Kidney (tissue), 14 donors: ENCODE data around the gene PRKCZ. TPM values are rescaled to one million over a fixed set of nuclear protein-coding genes. Genes with fewer than 3 reads are reported as not detected.

Experiments
- DNase-seq, 5 donors: peaks; one replicate each; pipeline ENCODE4 v3.0.0-alpha.2; 2013 to 2020
- FAIRE-seq: peaks from 2 replicates; lab custom pipeline; 2012; peaks lifted over from hg19 to GRCh38; lab: Jason Lieb, UNC
- H3K27ac ChIP-seq, 2 donors: one replicate each; pipeline ENCODE4 v1.7.0; 2013; ENCODE audit warnings: low read depth in 2 of 2, low read length in 2 of 2, inconsistent platforms in 1 of 2
- H3K27me3 ChIP-seq: one replicate; pipeline ENCODE4 v1.7.1; 2013; ENCODE audit warnings: low read length, inconsistent platforms; ENCODE audit not compliant: control insufficient read depth, insufficient read depth
- H3K36me3 ChIP-seq, 3 donors: one replicate each; pipeline versions ENCODE4 v1.7.0 to v1.7.1; 2013; ENCODE audit warnings: low read length in 3 of 3, control low read depth in 1 of 3, inconsistent platforms in 1 of 3; ENCODE audit not compliant: insufficient read depth in 3 of 3, control insufficient read depth in 2 of 3
- H3K4me1 ChIP-seq, 3 donors: one replicate each; pipeline versions ENCODE4 v1.7.0 to v1.7.1; 2013; ENCODE audit warnings: low read length in 3 of 3, inconsistent platforms in 1 of 3, low read depth in 1 of 3; ENCODE audit not compliant: control insufficient read depth in 2 of 3, insufficient read depth in 2 of 3
- H3K4me3 ChIP-seq, 3 donors: one replicate each; pipeline versions ENCODE4 v1.7.0 to v1.8.1; 2013; ENCODE audit warnings: low read length in 3 of 3, control low read depth in 1 of 3, inconsistent platforms in 1 of 3
- H3K9ac ChIP-seq, 3 donors: one replicate each; pipeline versions ENCODE4 v1.7.0 to v1.7.1; 2013; ENCODE audit warnings: low read length in 3 of 3, control low read depth in 1 of 3, inconsistent platforms in 1 of 3
- H3K9me3 ChIP-seq, 3 donors: one replicate each; pipeline versions ENCODE4 v1.7.0 to v1.7.1; 2013; ENCODE audit warnings: low read length in 3 of 3, control low read depth in 1 of 3, inconsistent platforms in 1 of 3; ENCODE audit not compliant: control insufficient read depth in 2 of 3, insufficient read depth in 1 of 3
- CTCF ChIP-seq: IDR thresholded peaks from 3 replicates; pipeline ENCODE4 v1.5.1; 2012; ENCODE audit warnings: mild to moderate bottlenecking, moderate library complexity, borderline replicate concordance; ENCODE audit not compliant: insufficient read depth; ENCODE audit errors: extremely low read depth
- intact Hi-C: fragments of 100-400 bp; cut with DNase I; formaldehyde crosslinking; loops from one replicate; pipeline ENCODE4 v1.11.1; 2022
- polyA plus RNA-seq: library from polyadenylated mRNA; stranded (reverse); fragments of 350-450 nt; fragmentation: Illumina TruSeq; extraction: RNeasy Lipid Tissue Mini Kit (QIAGEN cat#74804); gene quantifications from one replicate; pipeline ENCODE4 v1.2.3, GENCODE V29; 2014; ENCODE audit warnings: low read depth, low replicate concordance; ENCODE audit not compliant: insufficient read depth
- total RNA-seq: library from RNA; stranded (reverse); fragmentation: NEBNext Ultra II Directional; extraction: Animal tissue kit (Norgen Biotek cat#: 25700); gene quantifications from one replicate; pipeline ENCODE4 v1.2.1, GENCODE V29; 2021
- donor health status: control.
- donor health status: control.
- donor health status: control.
- donor health status: control.
- donor health status: control.
- donor health status: DM: yes; HTN: yes; CAD: no.
- donor health status: Normal renal cell carcinoma (clear cell type).

The PRKCZ gene
- total and polyA plus RNA-seq, 2 donors from 2014 or later = 24.7 to 42.4 TPM

GRCh38 chr1:2016123-2016522 is 34.1 kb upstream of the PRKCZ start:
- H3K27me3 ChIP-seq = peaks cover 5% of the 10 kb centered on the region
- H3K27ac ChIP-seq = no peak overlapping the region
- no peak for FAIRE-seq
- H3K36me3 ChIP-seq = no peaks in the 10 kb centered on the region
- intact Hi-C loops = no loop called here
- no peak for DNase-seq
- H3K9ac ChIP-seq = no peak overlapping the region
- H3K4me3 ChIP-seq = no peak overlapping the region
- TF ChIP-seq CTCF = no peak
- H3K4me1 ChIP-seq = no peaks in the 10 kb centered on the region
- H3K9me3 ChIP-seq = no peaks in the 10 kb centered on the region

GRCh38 chr1:2018217-2019171 is 31.7 kb upstream of the PRKCZ start:
- no peak for TF ChIP-seq CTCF
- Histone ChIP-seq H3K4me1 (no peaks in the 10 kb centered on the region), H3K9ac (no peak overlapping the region), H3K4me3 (no peak overlapping the region), H3K9me3 (no peaks in the 10 kb centered on the region), H3K36me3 (no peaks in the 10 kb centered on the region), H3K27ac (no peak overlapping the region), H3K27me3 (peaks cover 5% of the 10 kb centered on the region)
- FAIRE-seq (no peak), DNase-seq (peak in 1 of 5 donors; percentile 72)
- intact Hi-C loops = no loop called here

- H3K9me3 ChIP-seq = no peaks in the 10 kb centered on the region
- no peak within 1 kb of the TSS for H3K4me3 ChIP-seq
- intact Hi-C loops = no loop called here
- H3K9ac ChIP-seq = no peak within 1 kb of the TSS
- peak in 3 of 5 donors; percentile 26 to 59 (median 36) for DNase-seq
- H3K36me3 ChIP-seq = no peaks in the 10 kb centered on the region
- no peak within 1 kb of the TSS for H3K27ac ChIP-seq
- no peak for TF ChIP-seq CTCF
- peaks cover 5% of the 10 kb centered on the region for H3K27me3 ChIP-seq
- FAIRE-seq = no peak
- H3K4me1 ChIP-seq = no peaks in the 10 kb centered on the region
Observed at GRCh38 chr1:2019172-2019543, 31.1 kb upstream of the PRKCZ start, which contains the start of gene GABRD. GABRD (plus strand) TSS chr1:2019345; CDS start chr1:2019424, 79 bp downstream.
